GM18909 (cell line): Measurements from ENCODE around the gene PLIN3.
"Not testable (repeated sequence)": the region's sequence is repeated elsewhere in the genome, so short reads cannot be mapped to it uniquely, and the experiment has no call there.

Experiments used
- ATAC-seq: cut with Tn5 transposase; IDR thresholded peaks from one replicate; pipeline ENCODE4 v1.9.1; 2021; ENCODE audit warnings: mild to moderate bottlenecking; ENCODE audit not compliant: unreplicated experiment, poor library complexity

The PLIN3 gene, protein sequence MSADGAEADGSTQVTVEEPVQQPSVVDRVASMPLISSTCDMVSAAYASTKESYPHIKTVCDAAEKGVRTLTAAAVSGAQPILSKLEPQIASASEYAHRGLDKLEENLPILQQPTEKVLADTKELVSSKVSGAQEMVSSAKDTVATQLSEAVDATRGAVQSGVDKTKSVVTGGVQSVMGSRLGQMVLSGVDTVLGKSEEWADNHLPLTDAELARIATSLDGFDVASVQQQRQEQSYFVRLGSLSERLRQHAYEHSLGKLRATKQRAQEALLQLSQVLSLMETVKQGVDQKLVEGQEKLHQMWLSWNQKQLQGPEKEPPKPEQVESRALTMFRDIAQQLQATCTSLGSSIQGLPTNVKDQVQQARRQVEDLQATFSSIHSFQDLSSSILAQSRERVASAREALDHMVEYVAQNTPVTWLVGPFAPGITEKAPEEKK

DNA sequence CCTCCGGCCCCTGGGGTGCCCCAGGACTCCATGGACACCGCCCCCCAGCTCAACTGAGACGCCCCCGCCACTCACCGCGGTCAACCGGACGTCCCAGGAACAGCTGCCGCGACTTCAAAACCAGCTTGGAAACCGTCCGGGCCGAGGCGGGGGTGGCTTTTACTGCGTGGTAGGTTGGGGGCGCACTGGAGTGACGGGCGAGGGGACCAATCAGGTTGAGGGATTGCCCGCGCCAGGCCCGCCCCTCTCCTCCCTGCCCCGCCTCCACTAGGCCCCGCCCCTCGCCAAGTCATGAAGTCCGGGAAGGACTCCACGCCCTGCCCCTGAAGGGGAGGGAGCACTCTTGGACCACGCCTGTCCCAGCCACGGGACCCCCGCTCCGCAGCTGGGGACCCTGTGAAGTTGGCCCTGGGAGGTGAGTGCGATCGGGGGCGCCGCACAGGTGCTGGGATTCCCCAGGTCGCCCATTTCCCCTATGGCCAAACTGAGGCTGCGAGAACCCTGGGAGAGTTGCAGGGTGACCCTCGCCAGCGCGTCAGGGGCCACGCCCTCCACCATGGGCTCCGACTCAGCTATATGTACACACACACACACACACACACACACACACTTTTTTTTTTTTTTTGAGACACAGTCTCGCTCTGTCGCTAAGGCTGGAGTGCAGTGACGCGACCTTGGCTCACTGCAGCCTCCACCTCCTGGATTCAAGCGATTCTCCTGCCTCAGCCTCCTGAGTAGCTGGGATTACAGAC lies at the start of gene PLIN3:
PLIN3 (minus strand) TSS at position 134 of the 752 bp plus-strand sequence. CDS start 6,273 bp downstream, outside the sequence.
- peak; percentile 68 for ATAC-seq

DNA sequence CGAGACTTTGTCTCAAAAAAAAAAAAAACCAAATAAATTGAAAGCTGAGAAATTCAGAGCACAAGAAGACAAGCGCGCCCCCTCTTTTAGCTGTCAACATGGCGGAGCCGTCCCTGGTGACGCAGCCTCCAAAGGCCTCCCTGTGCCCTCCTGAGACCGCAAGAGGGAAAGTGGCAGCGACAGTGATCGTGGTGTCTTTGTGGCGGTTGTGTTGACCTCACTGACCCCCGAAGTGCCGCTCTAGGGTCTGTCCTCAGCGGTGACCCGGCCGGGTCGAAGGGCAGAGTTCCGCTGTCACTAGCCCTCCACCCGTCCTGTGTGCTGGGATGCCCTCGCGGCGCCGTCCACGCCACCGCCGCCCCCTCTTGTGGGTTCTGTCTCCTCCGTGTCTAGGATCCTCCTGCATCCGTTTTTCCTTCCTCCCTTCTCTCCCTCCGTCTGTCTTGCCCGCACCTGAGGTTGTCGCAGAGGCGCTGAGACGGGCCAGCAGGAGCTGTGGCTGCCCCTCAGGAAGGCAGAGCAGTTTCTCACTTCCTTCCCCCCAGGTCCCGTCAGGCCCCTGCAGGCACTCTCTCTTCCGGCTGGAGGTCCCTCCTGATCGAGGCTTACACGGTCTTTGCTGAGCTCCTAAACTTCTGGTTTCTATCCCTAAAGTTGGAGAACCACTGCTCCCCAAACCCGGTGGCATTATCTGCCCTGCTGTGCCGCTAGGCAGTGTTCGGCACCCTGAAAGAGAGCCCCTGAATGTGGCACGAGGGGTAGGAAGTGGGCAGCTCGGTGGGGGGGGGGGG lies 49.0 kb upstream of the PLIN3 start:
- ATAC-seq: peak; percentile 43

DNA sequence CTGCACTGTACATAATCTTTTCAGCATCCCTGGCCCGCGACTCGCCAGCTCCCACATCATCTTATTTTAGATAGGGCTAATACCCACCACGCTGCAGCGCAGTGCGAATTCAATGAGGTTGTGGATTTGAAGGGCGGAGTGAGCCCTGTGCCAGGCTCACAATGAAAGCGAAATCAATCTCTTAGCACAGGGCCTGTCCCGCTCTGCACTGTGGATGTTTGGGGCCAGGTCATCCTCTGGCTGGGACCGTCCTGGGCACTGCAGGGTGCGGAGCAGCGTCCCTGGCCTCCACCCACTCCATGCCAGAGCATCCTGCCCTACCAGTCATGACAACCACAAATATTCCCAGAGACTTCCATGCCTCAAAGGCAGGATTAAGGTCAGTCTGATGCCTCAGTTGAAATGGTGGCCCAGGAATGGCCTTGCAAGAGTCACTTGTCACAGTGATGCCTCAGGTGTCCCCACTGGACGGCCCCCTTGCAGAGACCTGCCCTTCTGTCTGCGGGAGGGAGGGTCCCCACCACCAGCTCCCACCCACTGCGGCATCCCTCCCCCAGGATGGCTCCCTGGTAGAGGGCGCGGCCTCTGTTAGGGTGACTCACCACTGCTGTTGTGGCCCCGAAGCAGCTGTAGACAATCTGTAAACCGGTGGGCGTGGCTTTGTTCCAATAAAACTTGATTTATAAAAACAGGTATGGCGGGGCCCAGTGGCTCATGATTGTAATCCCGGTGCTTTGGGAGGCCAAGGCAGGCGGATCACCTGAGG lies 47.5 kb upstream of the PLIN3 start:
- no peak for ATAC-seq

DNA sequence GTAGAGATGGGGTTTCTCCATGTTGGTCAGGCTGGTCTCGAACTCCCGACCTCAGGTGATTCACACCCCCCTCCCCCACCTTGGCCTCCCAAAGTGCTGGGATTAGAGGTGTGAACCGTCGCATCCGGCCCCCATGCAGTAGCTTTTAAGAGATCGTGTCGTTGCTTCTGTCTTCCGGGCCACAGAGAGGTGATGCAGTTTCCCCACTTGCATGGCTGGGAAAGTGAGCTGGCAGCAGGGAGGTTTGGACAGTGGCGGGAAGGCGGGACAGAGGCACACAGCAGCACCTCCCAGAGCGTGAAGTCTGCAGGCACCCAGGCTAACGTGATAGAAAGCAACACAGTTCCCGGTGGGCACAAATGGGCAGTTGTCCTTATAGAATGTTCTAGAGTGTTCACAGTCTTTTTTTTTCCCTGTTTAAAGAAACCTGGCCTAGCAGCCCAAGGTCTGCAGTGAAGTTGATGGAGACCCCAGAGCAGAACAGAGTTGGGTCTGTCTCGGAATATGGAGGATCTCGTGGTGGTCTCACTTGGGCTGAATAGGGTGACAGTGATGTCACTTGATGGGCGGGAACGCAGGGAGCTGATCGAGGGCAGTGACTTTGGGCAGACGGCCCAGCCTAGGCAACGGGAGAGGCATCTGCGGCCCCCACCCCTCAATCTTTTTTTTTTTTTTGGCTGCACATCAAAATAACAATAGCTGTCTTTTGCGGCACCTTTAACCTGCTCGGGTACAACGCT lies 46.7 kb upstream of the PLIN3 start:
- ATAC-seq: no peak

DNA sequence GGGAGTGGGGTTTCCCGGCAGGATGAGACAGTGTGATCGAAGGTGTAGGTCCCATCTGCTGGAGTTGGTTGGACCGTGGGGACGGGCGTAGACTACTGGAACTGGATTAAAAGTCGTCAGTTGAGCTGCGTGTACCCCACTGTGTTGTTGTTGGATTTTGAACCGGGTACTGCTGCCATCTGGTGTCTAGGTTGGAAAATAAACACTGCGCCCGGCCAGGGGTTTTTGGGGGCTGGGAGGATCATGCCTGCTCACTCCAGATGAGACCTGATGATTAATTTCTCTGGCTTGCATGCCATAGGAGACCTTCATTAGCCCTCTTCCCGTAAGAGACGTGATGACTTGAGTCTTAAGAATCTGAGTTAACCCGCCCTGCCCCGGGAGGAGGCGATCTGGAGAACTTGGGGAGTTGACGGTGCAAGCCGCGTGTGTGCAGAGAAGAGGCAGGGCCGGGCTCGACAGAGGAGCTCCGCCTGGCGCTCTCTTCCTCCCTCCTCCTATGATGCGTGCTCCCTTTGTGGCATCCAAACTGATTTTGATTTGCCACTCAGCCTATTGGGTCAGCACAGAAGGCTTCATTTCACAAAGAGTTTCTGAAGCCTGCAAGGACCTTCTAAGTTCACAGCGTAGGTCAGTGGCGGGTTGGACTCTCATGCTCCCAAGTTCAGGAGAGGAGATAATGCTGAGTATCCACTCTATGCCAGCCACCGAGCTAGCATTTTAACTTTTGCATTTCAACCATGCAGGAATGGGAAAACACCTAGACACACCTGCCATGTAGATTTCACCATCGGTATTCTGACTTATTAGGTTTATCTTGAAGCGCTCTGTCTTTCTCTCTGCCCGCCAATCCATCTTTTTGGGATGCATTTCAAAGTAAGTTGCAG lies 44.6 kb upstream of the PLIN3 start:
- no peak for ATAC-seq

DNA sequence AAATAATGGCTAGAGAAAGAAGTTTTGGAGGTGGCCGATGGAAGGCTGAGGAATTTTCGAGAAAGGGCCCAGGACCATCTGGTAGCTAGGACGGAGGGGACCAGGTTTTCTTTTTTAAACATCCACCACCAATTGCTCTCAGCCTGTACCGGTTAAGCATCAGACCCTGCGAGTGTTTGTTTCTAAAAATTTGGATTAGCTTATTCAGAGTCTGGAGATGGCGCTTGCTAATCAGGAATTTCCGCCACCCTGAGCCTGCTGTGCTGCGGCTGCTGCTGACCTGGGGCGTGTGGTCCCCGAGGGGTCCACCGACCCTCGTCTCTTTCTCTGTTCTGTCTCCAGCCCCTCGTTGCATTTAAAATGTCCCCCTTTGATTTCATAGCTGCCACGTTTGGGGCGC lies 43.8 kb upstream of the PLIN3 start:
- ATAC-seq: no peak

DNA sequence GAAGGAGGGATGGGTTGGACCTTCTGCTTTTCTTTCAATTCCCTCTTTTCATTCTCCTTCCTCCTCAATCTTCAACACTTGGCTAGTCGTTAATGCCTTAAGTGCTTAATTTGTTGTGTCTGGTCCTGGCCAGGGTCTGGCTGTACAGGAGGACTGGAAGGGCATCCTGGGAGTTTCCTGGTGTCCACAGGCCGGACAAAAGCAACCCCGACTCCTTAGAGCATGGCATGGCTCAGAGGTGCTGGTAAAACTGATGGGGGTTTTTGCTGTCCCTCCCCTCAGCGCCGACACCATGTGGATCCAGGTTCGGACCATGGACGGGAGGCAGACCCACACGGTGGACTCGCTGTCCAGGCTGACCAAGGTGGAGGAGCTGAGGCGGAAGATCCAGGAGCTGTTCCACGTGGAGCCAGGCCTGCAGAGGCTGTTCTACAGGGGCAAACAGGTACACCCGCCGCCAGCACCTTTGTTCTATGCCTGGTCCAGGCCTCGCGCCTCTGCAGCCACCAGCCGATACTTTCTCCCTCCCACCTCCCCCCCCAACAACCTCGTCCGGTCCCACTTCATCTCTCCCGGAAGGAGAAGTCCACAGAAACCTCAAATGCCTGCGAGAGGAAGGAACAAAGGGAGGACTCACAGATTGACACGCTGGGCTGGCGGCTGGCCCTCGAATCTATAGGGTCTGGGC lies 43.3 kb upstream of the PLIN3 start:
- ATAC-seq: no peak

DNA sequence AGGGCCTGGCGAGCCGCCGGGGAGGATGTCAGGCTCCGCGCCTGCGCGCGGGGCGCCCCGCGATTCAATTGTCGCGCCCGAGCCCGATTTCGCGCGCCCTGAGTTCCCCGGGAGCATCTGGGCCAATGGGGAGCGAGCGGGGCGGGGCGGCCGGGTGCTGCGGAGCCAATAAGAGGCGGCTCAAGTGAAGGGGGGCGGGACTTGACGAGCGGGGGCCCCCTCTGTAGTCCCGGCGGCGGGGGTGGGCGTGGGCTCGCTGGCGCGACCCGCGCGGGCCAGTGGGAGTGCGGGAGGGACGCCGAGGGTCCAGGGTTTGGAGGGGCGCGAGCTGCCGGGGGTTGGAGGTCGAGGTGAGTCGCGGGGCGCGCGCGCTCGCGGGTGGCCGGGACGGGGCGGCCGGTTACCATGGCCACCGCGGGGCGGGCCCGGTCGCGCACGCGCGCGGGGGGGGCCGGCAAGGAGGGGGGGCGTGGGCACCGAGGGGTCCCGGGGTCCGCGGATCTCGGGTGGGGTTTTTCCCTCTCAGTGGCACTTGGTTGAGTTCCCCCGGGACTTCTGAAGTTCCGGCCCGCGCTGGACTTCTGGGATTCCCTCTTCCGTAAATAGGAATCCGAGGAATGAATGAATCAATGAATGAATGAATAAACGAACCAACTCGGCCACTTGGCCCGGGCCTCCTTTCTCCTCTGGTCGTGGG lies 42.6 kb upstream of the PLIN3 start:
- ATAC-seq: peak; percentile 76

DNA sequence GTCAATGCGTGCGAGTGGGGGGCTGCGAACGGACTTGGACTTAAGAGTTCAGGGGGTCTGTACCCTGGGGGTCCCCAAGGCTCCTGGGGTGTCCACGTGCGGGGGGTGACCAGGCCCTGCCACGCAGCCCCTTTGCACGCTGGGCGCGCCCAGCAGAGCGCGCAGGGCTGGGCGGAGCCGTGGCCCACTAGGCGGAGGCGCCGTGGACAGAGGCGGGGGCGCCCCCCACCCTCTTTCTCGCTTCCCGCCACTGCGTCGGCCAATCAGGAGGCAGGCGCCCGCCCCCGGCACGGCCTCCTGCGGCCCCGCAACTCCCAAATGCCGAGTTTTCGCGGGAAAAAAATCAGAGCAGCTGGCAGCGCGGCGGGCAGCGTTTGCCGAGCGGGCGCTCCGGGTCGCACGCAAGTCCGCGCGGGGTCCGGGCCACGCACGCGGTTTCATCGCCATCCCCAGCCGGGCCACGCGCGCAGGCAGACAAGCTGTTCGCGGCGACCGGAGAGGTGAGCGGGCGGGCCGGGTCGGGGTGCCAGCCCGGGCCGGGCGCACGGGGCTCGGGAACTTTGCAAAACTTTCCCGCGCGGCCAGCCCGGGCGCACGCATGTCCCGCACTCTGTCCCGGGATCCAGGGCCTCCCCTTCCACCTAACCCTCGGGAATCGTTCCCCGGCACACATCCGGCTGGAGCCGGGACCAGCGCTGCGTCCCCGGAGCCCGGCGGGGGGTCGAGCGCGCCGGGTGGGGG lies 41.9 kb upstream of the PLIN3 start, which contains the start of gene UHRF1:
UHRF1 (plus strand) TSS at position 346 of the 741 bp plus-strand sequence. CDS start 1,385 bp downstream, outside the sequence.
- ATAC-seq: peak; percentile 29

DNA sequence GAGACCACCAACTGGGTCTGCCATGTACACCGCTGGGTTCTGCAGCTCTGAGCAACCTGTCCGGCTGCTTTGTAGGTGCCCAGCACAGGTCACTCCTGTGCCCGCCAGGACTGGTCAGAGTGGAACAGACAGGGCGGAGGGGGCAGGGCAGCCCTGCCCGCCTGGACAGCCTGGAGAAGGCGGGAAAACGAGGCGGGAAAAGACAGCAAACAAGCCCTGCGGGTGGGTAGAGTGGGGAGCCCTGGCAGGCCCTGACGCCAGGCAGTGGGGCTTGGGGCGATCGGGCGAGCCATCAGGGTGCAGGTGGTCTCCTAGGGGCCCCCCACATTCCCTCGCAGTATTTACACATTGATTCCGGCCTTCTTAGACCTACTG lies 41.3 kb upstream of the PLIN3 start:
- ATAC-seq: no peak

DNA sequence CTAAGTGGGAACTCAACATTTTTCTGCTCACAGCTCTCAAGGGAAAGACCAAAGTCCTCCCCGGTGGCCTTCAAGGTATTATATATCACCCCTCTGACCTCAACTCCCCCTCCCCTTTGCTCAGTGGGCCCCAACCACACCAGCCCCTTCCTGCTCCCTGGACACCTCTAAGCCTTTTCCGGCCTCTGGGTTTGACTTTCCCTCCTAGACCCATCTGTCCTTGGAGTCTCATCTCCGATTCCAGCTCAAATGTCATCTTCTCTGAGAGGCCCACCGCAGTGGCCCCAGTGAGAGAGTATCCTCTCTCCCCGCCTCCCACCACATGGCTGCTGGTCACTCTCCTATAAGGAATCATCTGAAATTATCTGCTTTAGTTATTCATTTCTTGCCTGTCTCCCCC lies 40.9 kb upstream of the PLIN3 start:
- no peak for ATAC-seq

DNA sequence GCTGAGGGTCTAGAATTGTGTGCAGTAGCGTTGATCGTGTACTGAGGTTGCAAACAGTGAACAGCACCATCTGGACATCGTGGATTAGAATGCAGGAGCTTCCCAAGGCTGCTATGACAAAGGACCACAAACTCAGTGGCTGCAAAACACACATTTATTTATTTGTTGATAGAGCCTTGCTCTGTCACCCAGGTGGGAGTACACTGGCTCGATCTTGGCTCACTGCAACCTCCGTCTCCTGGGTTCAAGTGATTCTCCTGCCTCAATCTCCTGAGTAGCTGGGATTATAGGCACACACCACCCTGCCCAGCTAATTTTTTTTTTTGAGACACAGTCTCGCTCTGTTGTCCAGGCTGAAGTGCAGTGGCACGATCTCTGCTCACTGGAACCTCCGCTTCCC lies 39.5 kb upstream of the PLIN3 start:
- no peak for ATAC-seq

DNA sequence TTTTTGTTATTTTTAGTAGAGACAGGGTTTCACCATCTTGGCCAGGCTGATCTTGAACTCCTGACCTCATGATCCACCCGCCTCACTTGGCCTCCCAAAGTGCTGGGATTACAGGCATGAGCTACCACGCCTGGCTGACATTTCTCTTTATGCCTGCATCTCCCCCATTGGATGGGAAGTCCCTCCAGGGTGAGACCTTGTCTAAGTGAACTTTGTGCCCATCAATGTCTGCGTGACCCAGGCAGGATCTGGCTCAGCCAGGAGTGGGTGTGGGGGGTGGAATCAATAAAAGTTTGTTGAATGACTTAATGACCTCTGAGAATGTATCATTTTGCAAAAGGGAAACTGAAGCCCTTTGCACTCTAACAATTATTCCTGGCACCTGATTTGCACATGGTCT lies 37.0 kb upstream of the PLIN3 start:
- ATAC-seq: no peak

DNA sequence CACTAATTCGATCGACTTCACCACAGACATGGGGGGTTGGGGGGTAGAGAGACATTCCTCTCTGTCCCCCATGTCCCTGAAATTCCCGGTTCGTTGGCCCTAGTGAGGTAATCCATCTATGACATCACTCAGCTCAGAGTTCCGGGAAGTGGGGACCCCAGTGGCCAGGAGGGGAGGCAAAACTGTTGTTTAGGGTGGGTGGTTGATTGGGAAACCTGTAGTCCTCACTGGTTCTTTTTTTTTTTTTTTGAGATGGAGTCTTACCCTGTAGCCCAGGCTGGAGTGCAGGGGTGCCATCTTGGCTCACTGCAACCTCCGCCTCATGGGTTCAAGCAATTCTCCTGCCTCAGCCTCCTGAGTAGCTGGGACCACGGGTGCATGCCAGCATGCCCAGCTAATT lies 35.3 kb upstream of the PLIN3 start, which contains the start of gene ARRDC5:
ARRDC5 (minus strand) TSS at position 101 of the 400 bp plus-strand sequence; CDS start at position 30, 71 bp downstream.
- no peak for ATAC-seq

DNA sequence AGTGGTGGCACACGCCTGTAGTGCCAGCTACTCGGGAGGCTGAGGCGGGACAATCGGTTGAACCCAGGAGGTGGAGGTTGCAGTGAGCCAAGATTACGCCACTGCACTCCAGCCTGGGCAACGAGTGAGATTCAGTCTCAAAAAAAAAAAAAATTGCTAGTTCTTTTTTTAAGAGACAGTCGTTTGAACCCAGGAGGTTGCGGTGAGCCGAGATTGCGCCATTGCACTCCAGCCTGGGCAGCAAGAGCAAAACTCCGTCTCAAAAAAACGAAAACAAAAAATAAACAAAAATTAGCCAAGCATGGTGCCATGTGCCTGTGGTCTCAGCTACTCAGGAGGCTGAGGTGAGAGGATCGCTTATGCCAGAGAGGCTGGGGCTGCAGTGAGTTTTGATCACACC lies 33.4 kb upstream of the PLIN3 start:
- ATAC-seq: not testable (repeated sequence)

DNA sequence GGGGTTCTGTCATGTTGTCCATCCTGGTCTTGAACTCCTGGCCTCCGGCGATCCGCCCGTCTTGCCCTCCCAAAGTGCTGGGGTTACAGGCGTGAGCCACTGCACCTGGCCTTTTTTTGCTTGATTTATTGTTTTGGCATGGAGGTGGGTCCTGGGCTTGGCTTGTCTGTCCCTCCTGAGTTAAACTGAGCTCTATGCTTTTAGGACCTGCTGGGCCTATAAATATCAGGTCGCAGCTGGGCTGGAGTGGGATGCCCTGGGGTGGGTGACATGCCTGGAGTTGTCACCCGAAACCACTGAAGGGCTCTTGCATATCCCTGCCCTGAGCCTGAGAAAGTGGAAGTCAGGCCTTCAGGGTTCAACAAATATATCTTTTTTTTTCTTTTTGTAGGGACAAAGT lies 29.7 kb upstream of the PLIN3 start:
- ATAC-seq: no peak
